ENCODE measurements around the gene FAM186B.

Gene FAM186B

GRCh38 chr12:49604856-49605255 lies 583 bp downstream of the FAM186B start:
- DNase-seq = no peak

GRCh38 chr12:49603721-49604120 lies 1.7 kb downstream of the FAM186B start:
- no peak for DNase-seq

- no peak for DNase-seq
Measured at GRCh38 chr12:49599961-49600360, 5.5 kb downstream of the FAM186B start.

GRCh38 chr12:49598527-49598926 lies 6.9 kb downstream of the FAM186B start:
- DNase-seq = no peak

GRCh38 chr12:49588721-49589516 lies 16.5 kb downstream of the FAM186B start:
- no peak for DNase-seq

- DNase-seq = no peak
Measured at GRCh38 chr12:49588281-49588680, 17.2 kb downstream of the FAM186B start.

- no peak for DNase-seq
Measured at GRCh38 chr12:49587174-49587908, 18.1 kb downstream of the FAM186B start.

GRCh38 chr12:49585477-49586459 lies 19.7 kb downstream of the FAM186B start:
- DNase-seq = no peak

- no peak for DNase-seq
Measured at GRCh38 chr12:49584591-49584990, 20.8 kb downstream of the FAM186B start.

GRCh38 chr12:49583366-49584094 lies 21.9 kb downstream of the FAM186B start:
- no peak for DNase-seq

- no peak for DNase-seq
Measured at GRCh38 chr12:49582850-49583249, 22.6 kb downstream of the FAM186B start.

- DNase-seq = no peak
Measured at GRCh38 chr12:49582201-49582600, 23.2 kb downstream of the FAM186B start.

- peak; percentile 43 to 61 for DNase-seq
Measured at GRCh38 chr12:49580572-49581535, 24.6 kb downstream of the FAM186B start.

GRCh38 chr12:49578471-49579112 lies 26.8 kb downstream of the FAM186B start:
- DNase-seq = no peak

- no peak for DNase-seq
Measured at GRCh38 chr12:49577589-49578315, 27.7 kb downstream of the FAM186B start.

GRCh38 chr12:49568442-49569162 lies 36.8 kb downstream of the FAM186B start:
- no peak for DNase-seq

GRCh38 chr12:49567611-49568441 lies 37.6 kb downstream of the FAM186B start, which contains the start of gene MCRS1:
TSS of gene MCRS1 (minus strand) at chr12:49568142. CDS start at chr12:49566731, 1,411 bp downstream.
- DNase-seq = peak; percentile 90 to 93

- no peak for DNase-seq
Measured at GRCh38 chr12:49567302-49567610, 38.2 kb downstream of the FAM186B start.
